Measurements from ENCODE around the gene PANK3. TPM values are rescaled to one million over a fixed set of nuclear protein-coding genes. Genes with fewer than 3 reads are reported as not detected.

PANK3 gene
- total and polyA plus RNA-seq, 9 of the 15 experiments (the other 6 are each of a cell fraction or from before 2014, with no cell fraction given): 5.9 to 50.4 (median 29.7) TPM

GRCh38 chr5:168612996-168613395, 33.8 kb upstream of the PANK3 start:
- Histone ChIP-seq H3K9me3 (replicated peaks; ENCODE audit: control insufficient read depth, insufficient read depth, low read depth, low read length) (no peaks in the 10 kb centered on the region), H4K20me1 (replicated peaks; ENCODE audit: control insufficient read depth, insufficient read depth, low read length) (no peaks in the 10 kb centered on the region), H3K4me1 (replicated peaks in 1 of 2; ENCODE audit: control insufficient read depth in 2 of 2, insufficient read depth in 2 of 2, low read length in 2 of 2) (no peaks in the 10 kb centered on the region), H3K27ac (ENCODE audit: extremely low read depth, low read depth, low read length) (no peak overlapping the region), H3K79me2 (ENCODE audit: control insufficient read depth, insufficient read depth, low read length) (no peaks in the 10 kb centered on the region), H2AFZ (ENCODE audit: low read depth, low read length) (no peak overlapping the region), H3K4me3 (no peak overlapping the region), H3K36me3 (ENCODE audit: control insufficient read depth, insufficient read depth, low read length) (no peaks in the 10 kb centered on the region), H3K9me1 (ENCODE audit: control insufficient read depth, insufficient read depth, low read length) (no peaks in the 10 kb centered on the region), H3K4me2 (ENCODE audit: insufficient read depth, low read length) (no peak overlapping the region), H3K9ac (ENCODE audit: insufficient read depth in 1 of 2, low read depth in 2 of 2, low read length in 2 of 2) (no peak overlapping the region), H3K27me3 (ENCODE audit: control insufficient read depth in 2 of 2, insufficient read depth in 2 of 2, low read length in 2 of 2) (peaks cover 17 to 32% of the 10 kb centered on the region in 2 experiments)
- in situ Hi-C loops (cut with MboI) (no loop called here), intact Hi-C loops (cut with micrococcal nuclease) (no loop called here)
- TF ChIP-seq PBX2 (CRISPR knock-in tag; IDR thresholded peaks at IDR 0.05; ENCODE audit: low read depth) (no peak), PBX2 (tag; conservative IDR thresholded peaks at IDR 0.05; ENCODE audit: low read depth) (0 out of 2 replicates have a peak, but pooled peaks have one; percentile 18), ERF (CRISPR knock-in tag; IDR thresholded peaks at IDR 0.05) (no peak), TAL1 (IDR thresholded peaks at IDR 0.05) (no peak)
- ATAC-seq (no peak), FAIRE-seq (no peak), DNase-seq (ENCODE audit: extremely low read depth in 1 of 4, low spot score in 3 of 4) (no peak)
- no TSS peak for BruUV-seq (replicated peaks)
- ChIA-PET POLR2A (interaction anchor here (0.7 kb wide), 1 partner anchor 350 kb away, joined by 4 read pairs; no protein-coding TSS in a partner anchor), CTCF (ENCODE audit: low intra/inter-chr PET ratio) (no interaction called here)
- WGBS (ENCODE audit: insufficient coverage, low coverage, missing lambda C conversion rate): 0% methylated on average over 2 of the region's 2 CpGs

Measured in K562 (cell line).